Hepatocyte (in vitro differentiated cells): ENCODE results near the gene DIAPH1. TPM values are rescaled to one million over a fixed set of nuclear protein-coding genes. Genes with fewer than 3 reads are reported as not detected.

Experiments used
- DNase-seq: peaks from one replicate; pipeline ENCODE4 v3.0.0-alpha.2; 2016; ENCODE audit warnings: low spot score
- H2AFZ ChIP-seq: fragments of 200-600 bp; sonication (generic); 2 replicates; pipeline ENCODE4 v1.6.0; 2016; ENCODE audit warnings: antibody characterized with exemption, mild to moderate bottlenecking
- H3K27ac ChIP-seq: fragments of 200-600 bp; sonication (generic); 2 replicates; pipeline ENCODE4 v1.5.1; 2016; ENCODE audit warnings: mild to moderate bottlenecking
- H3K27me3 ChIP-seq: fragments of 200-600 bp; sonication (generic); 2 replicates; pipeline ENCODE4 v1.6.1; 2016
- H3K36me3 ChIP-seq: fragments of 200-600 bp; sonication (generic); replicated peaks from 2 replicates; pipeline ENCODE4 v1.5.1; 2016; ENCODE audit warnings: low read depth; ENCODE audit not compliant: insufficient read depth
- H3K4me1 ChIP-seq: fragments of 200-600 bp; sonication (generic); 2 replicates; pipeline ENCODE4 v1.5.1; 2016; ENCODE audit warnings: mild to moderate bottlenecking, moderate library complexity; ENCODE audit not compliant: insufficient read depth
- H3K4me2 ChIP-seq: fragments of 200-600 bp; sonication (generic); 2 replicates; pipeline ENCODE4 v1.6.0; 2016
- H3K4me3 ChIP-seq: fragments of 200-600 bp; sonication (generic); 2 replicates; pipeline ENCODE4 v1.5.1; 2016; ENCODE audit warnings: mild to moderate bottlenecking
- H3K79me2 ChIP-seq: fragments of 200-600 bp; sonication (generic); 2 replicates; pipeline ENCODE4 v1.6.0; 2017; ENCODE audit warnings: mild to moderate bottlenecking
- H3K9me2 ChIP-seq: fragments of 200-600 bp; sonication (generic); replicated peaks from 2 replicates; pipeline ENCODE4 v1.6.0; 2017; ENCODE audit warnings: mild to moderate bottlenecking; ENCODE audit not compliant: insufficient read depth
- H3K9me3 ChIP-seq: fragments of 200-600 bp; sonication (generic); 2 replicates; pipeline ENCODE4 v1.5.1; 2016; ENCODE audit warnings: low read depth, mild to moderate bottlenecking
- H4K20me1 ChIP-seq: fragments of 200-600 bp; sonication (generic); 2 replicates; pipeline ENCODE4 v1.6.0; 2016; ENCODE audit warnings: mild to moderate bottlenecking; ENCODE audit not compliant: insufficient read depth, poor library complexity, severe bottlenecking
- EZH2 ChIP-seq: fragments of 200-600 bp; sonication (generic); IDR thresholded peaks from 2 replicates; pipeline ENCODE4 v1.6.1; 2016; ENCODE audit warnings: antibody characterized with exemption, mild to moderate bottlenecking, borderline replicate concordance
- EZH2phosphoT487 ChIP-seq: fragments of 200-600 bp; sonication (generic); IDR thresholded peaks from one replicate; pipeline ENCODE4 v1.6.1; 2018; ENCODE audit warnings: antibody characterized with exemption, mild to moderate bottlenecking, low read depth, moderate library complexity; ENCODE audit not compliant: unreplicated experiment, severe bottlenecking
- WGBS: methylation state at CpG from one replicate; pipeline ENCODE4 v1.1.6; 2016; ENCODE audit warnings: low lambda C conversion rate; ENCODE audit errors: missing lambda C conversion rate; 5-methylcytosine and 5-hydroxymethylcytosine counted together
- polyA plus RNA-seq: library from polyadenylated mRNA; unstranded; fragments of >200 nt; fragmentation: Nextera tagmentation; extraction: Ambion mirVana; gene quantifications from 2 replicates; pipeline ENCODE4 v1.2.1, GENCODE V29; 2016
- total RNA-seq: library from RNA; depleted of rRNA; stranded (reverse); fragments of >200 nt; gene quantifications from 2 replicates; pipeline ENCODE4 v1.2.3, GENCODE V29; 2014
- TF ChIP-seq, protein P1 (sequence below): fragments of 200-600 bp; sonication (generic); IDR thresholded peaks from 2 replicates; pipeline ENCODE4 v1.5.1; 2016; ENCODE audit warnings: antibody characterized with exemption, mild to moderate bottlenecking; ENCODE audit not compliant: poor library complexity

Gene DIAPH1
- total and polyA plus RNA-seq, 2 experiments from 2014 or later = 56.6 to 62.4 TPM

DNA sequence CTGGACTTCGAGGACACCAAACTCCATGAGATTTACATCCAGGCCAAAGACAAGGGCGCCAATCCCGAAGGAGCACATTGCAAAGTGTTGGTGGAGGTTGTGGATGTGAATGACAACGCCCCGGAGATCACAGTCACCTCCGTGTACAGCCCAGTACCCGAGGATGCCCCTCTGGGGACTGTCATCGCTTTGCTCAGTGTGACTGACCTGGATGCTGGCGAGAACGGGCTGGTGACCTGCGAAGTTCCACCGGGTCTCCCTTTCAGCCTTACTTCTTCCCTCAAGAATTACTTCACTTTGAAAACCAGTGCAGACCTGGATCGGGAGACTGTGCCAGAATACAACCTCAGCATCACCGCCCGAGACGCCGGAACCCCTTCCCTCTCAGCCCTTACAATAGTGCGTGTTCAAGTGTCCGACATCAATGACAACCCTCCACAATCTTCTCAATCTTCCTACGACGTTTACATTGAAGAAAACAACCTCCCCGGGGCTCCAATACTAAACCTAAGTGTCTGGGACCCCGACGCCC lies 141.7 kb downstream of the DIAPH1 start:
- no peaks in the 10 kb centered on the region for H3K36me3 ChIP-seq
- H4K20me1 ChIP-seq = no peaks in the 10 kb centered on the region
- H3K4me3 ChIP-seq = peak overlapping the region; percentile 47
- peaks cover 45% of the 10 kb centered on the region for H3K79me2 ChIP-seq
- DNase-seq = no peak
- no peak overlapping the region for H2AFZ ChIP-seq
- no peaks in the 10 kb centered on the region for H3K9me2 ChIP-seq
- H3K4me2 ChIP-seq = peak overlapping the region; percentile 82
- TF ChIP-seq, protein P1, sequence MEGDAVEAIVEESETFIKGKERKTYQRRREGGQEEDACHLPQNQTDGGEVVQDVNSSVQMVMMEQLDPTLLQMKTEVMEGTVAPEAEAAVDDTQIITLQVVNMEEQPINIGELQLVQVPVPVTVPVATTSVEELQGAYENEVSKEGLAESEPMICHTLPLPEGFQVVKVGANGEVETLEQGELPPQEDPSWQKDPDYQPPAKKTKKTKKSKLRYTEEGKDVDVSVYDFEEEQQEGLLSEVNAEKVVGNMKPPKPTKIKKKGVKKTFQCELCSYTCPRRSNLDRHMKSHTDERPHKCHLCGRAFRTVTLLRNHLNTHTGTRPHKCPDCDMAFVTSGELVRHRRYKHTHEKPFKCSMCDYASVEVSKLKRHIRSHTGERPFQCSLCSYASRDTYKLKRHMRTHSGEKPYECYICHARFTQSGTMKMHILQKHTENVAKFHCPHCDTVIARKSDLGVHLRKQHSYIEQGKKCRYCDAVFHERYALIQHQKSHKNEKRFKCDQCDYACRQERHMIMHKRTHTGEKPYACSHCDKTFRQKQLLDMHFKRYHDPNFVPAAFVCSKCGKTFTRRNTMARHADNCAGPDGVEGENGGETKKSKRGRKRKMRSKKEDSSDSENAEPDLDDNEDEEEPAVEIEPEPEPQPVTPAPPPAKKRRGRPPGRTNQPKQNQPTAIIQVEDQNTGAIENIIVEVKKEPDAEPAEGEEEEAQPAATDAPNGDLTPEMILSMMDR = no peak
- TF ChIP-seq EZH2phosphoT487 = no peak
- TF ChIP-seq EZH2 = no peak
- H3K27me3 ChIP-seq = no peaks in the 10 kb centered on the region
- peak overlapping the region; percentile 84 for H3K27ac ChIP-seq
- peaks cover 5% of the 10 kb centered on the region for H3K4me1 ChIP-seq
- H3K9me3 ChIP-seq = no peaks in the 10 kb centered on the region
- 92% methylated on average over 24 of the region's 24 CpGs for WGBS

DNA sequence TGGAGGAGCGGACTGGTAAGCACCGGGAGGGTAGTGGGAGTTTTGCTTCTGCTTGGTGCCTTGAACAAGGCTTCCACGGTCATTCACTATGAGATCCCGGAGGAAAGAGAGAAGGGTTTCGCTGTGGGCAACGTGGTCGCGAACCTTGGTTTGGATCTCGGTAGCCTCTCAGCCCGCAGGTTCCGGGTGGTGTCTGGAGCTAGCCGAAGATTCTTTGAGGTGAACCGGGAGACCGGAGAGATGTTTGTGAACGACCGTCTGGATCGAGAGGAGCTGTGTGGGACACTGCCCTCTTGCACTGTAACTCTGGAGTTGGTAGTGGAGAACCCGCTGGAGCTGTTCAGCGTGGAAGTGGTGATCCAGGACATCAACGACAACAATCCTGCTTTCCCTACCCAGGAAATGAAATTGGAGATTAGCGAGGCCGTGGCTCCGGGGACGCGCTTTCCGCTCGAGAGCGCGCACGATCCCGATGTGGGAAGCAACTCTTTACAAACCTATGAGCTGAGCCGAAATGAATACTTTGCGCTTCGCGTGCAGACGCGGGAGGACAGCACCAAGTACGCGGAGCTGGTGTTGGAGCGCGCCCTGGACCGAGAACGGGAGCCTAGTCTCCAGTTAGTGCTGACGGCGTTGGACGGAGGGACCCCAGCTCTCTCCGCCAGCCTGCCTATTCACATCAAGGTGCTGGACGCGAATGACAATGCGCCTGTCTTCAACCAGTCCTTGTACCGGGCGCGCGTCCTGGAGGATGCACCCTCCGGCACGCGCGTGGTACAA lies 142.5 kb downstream of the DIAPH1 start:
- H3K9me2 ChIP-seq = no peaks in the 10 kb centered on the region
- peaks cover 43% of the 10 kb centered on the region for H3K79me2 ChIP-seq
- peak overlapping the region; percentile 60 for H2AFZ ChIP-seq
- H3K4me1 ChIP-seq = peaks cover 5% of the 10 kb centered on the region
- no peaks in the 10 kb centered on the region for H3K36me3 ChIP-seq
- 15% methylated on average over 57 of the region's 58 CpGs for WGBS
- peak overlapping the region; percentile 82 for H3K4me2 ChIP-seq
- no peaks in the 10 kb centered on the region for H3K9me3 ChIP-seq
- H3K4me3 ChIP-seq = peak overlapping the region; percentile 47
- DNase-seq = peak; percentile 62
- no peak for TF ChIP-seq EZH2
- TF ChIP-seq, protein P1 = no peak
- TF ChIP-seq EZH2phosphoT487 = no peak
- no peaks in the 10 kb centered on the region for H4K20me1 ChIP-seq
- H3K27me3 ChIP-seq = no peaks in the 10 kb centered on the region
- peak overlapping the region; percentile 84 for H3K27ac ChIP-seq

DNA sequence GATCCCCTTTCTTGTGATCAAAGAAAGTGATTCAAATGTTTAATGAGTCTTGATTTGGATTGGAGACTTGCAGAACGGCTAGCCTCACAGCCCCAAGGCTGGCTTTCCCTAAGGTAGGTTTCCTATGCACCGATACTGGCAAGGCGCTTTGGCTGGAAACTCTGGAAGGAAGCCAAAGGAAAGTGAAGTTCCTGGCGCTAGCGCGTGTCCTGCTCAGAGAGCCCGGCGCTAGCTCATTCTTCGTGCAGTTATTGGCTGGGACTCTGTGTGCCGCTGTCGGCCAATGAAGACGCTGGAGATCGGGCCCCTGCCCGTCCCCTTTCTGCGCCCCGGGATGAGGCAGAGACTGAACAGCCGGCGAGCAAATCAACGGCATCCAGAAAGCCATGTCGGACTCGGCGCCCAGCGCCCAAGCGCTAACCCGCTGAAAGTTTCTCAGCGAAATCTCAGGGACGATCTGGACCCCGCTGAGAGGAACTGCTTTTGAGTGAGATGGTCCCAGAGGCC lies 143.1 kb downstream of the DIAPH1 start, which contains the start of gene PCDHGC3:
Gene PCDHGC3, plus strand, starts transcription at position 342 of the 507 bp plus-strand sequence. Its CDS starts 151 bp downstream, at position 493.
- peak; percentile 93 for DNase-seq
- no peaks in the 10 kb centered on the region for H3K36me3 ChIP-seq
- H3K4me3 ChIP-seq = peak within 1 kb of the TSS; percentile 47
- peaks cover 38% of the 10 kb centered on the region for H3K79me2 ChIP-seq
- H3K27ac ChIP-seq = peak within 1 kb of the TSS; percentile 84
- peaks cover 5% of the 10 kb centered on the region for H3K4me1 ChIP-seq
- H4K20me1 ChIP-seq = no peaks in the 10 kb centered on the region
- 3% methylated on average over 28 of the region's 28 CpGs for WGBS
- H3K4me2 ChIP-seq = peak within 1 kb of the TSS; percentile 82
- H2AFZ ChIP-seq = peak within 1 kb of the TSS; percentile 60
- no peaks in the 10 kb centered on the region for H3K9me3 ChIP-seq
- TF ChIP-seq EZH2phosphoT487 = no peak
- TF ChIP-seq, protein P1 = peak; percentile 38
- no peak for TF ChIP-seq EZH2
- H3K27me3 ChIP-seq = no peaks in the 10 kb centered on the region
- H3K9me2 ChIP-seq = no peaks in the 10 kb centered on the region
